Astrocyte (in vitro differentiated cells and primary cell): Measurements from ENCODE around the gene EXD3. TPM values are rescaled to one million over a fixed set of nuclear protein-coding genes. Genes with fewer than 3 reads are reported as not detected.
A peak's percentile ranks its signal among the peaks of the same experiment; 100 is the strongest.

ENCODE experiments used
- DNase-seq: peaks from one replicate; pipeline ENCODE4 v3.0.0-alpha.2; 2010; ENCODE audit warnings: low read depth
- FAIRE-seq: peaks from 2 replicates; lab custom pipeline; 2011; peaks lifted over from hg19 to GRCh38; lab: Jason Lieb, UNC
- H2AFZ ChIP-seq: 2 replicates; pipeline ENCODE4 v1.6.0; 2012; ENCODE audit warnings: low read depth, low read length, inconsistent platforms
- H3K27ac ChIP-seq: 2 replicates; pipeline ENCODE4 v1.5.1; 2011; ENCODE audit warnings: low read depth, low read length, inconsistent platforms
- H3K27me3 ChIP-seq: 2 replicates; pipeline ENCODE4 v1.6.0; 2011; ENCODE audit warnings: low read length, inconsistent platforms; ENCODE audit not compliant: insufficient read depth
- H3K36me3 ChIP-seq: 2 replicates; pipeline ENCODE4 v1.5.1; 2011; ENCODE audit warnings: low read length, inconsistent platforms; ENCODE audit not compliant: insufficient read depth
- H3K4me1 ChIP-seq: 2 replicates; pipeline ENCODE4 v1.5.1; 2011; ENCODE audit warnings: low read length, inconsistent platforms; ENCODE audit not compliant: insufficient read depth
- H3K4me2 ChIP-seq: 2 replicates; pipeline ENCODE4 v1.6.0; 2012; ENCODE audit warnings: low read length, inconsistent platforms
- H3K4me3 ChIP-seq: 2 replicates; pipeline ENCODE4 v1.5.1; 2011; ENCODE audit warnings: low read depth, mild to moderate bottlenecking, low read length, inconsistent platforms; ENCODE audit not compliant: insufficient read depth
- H3K79me2 ChIP-seq: 2 replicates; pipeline ENCODE4 v1.6.0; 2012; ENCODE audit warnings: mild to moderate bottlenecking, low read length, inconsistent platforms; ENCODE audit not compliant: insufficient read depth
- H3K9ac ChIP-seq: 2 replicates; pipeline ENCODE4 v1.6.0; 2012; ENCODE audit warnings: mild to moderate bottlenecking, low read length, inconsistent platforms
- H3K9me3 ChIP-seq: 2 replicates; pipeline ENCODE4 v1.5.1; 2012; ENCODE audit warnings: low read depth, mild to moderate bottlenecking, low read length, inconsistent platforms; ENCODE audit not compliant: insufficient read depth
- H4K20me1 ChIP-seq: 2 replicates; pipeline ENCODE4 v1.6.0; 2012; ENCODE audit warnings: low read length, inconsistent platforms; ENCODE audit not compliant: insufficient read depth
- H3K27ac Mint-ChIP-seq: one replicate; pipeline ENCODE4 v1.8.0; 2021; ENCODE audit warnings: mild to moderate bottlenecking, mixed read lengths; ENCODE audit not compliant: unreplicated experiment
- H3K27me3 Mint-ChIP-seq: one replicate; pipeline ENCODE4 v1.8.0; 2021; ENCODE audit warnings: low read depth, mixed read lengths; ENCODE audit not compliant: unreplicated experiment
- H3K36me3 Mint-ChIP-seq: one replicate; pipeline ENCODE4 v1.8.0; 2021; ENCODE audit warnings: low read depth, mixed read lengths; ENCODE audit not compliant: unreplicated experiment
- H3K4me1 Mint-ChIP-seq: one replicate; pipeline ENCODE4 v1.8.0; 2021; ENCODE audit warnings: low read depth, mixed read lengths; ENCODE audit not compliant: unreplicated experiment
- H3K4me3 Mint-ChIP-seq: one replicate; pipeline ENCODE4 v1.8.0; 2021; ENCODE audit warnings: mild to moderate bottlenecking, moderate library complexity, mixed read lengths; ENCODE audit not compliant: unreplicated experiment
- H3K9me3 Mint-ChIP-seq: one replicate; pipeline ENCODE4 v1.8.0; 2021; ENCODE audit warnings: mild to moderate bottlenecking, mixed read lengths; ENCODE audit not compliant: unreplicated experiment
- CTCF ChIP-seq: IDR thresholded peaks from 2 replicates; pipeline ENCODE4 v1.5.1; 2011; ENCODE audit warnings: low read depth, mild to moderate bottlenecking, inconsistent platforms, low read length, moderate library complexity; ENCODE audit not compliant: insufficient read depth
- EZH2 ChIP-seq: IDR thresholded peaks from 2 replicates; pipeline ENCODE4 v1.6.1; 2012; ENCODE audit warnings: mild to moderate bottlenecking, low read length, inconsistent platforms; ENCODE audit not compliant: insufficient read depth
- total RNA-seq: library from RNA; stranded (reverse); gene quantifications from 2 replicates; pipeline ENCODE4 v1.2.1, GENCODE V29; 2021

EXD3 gene
- total RNA-seq, 1 donor from 2014 or later: 8.5 TPM

- H3K27ac ChIP-seq: no peak overlapping the region
- Mint-ChIP-seq H3K27me3 (peaks cover 3% of the 10 kb centered on the region), H3K4me3 (no peak overlapping the region), H3K4me1 (peaks cover 2% of the 10 kb centered on the region), H3K27ac (no peak overlapping the region), H3K9me3 (no peaks in the 10 kb centered on the region), H3K36me3 (peaks cover 1% of the 10 kb centered on the region)
- H3K36me3 ChIP-seq: no peaks in the 10 kb centered on the region
- no peak overlapping the region for H3K4me2 ChIP-seq
- H3K79me2 ChIP-seq: no peaks in the 10 kb centered on the region
- H3K4me1 ChIP-seq: no peaks in the 10 kb centered on the region
- H4K20me1 ChIP-seq: peaks cover 9% of the 10 kb centered on the region
- H3K9ac ChIP-seq: no peak overlapping the region
- DNase-seq (no peak), FAIRE-seq (no peak)
- no peak overlapping the region for H2AFZ ChIP-seq
- no peaks in the 10 kb centered on the region for H3K9me3 ChIP-seq
- H3K27me3 ChIP-seq: peaks cover 3% of the 10 kb centered on the region
- no peak overlapping the region for H3K4me3 ChIP-seq
- TF ChIP-seq EZH2 (no peak), CTCF (no peak)
Observed at GRCh38 chr9:137445930-137446431, 23.0 kb upstream of the EXD3 start.

- H3K27me3 Mint-ChIP-seq: peaks cover 3% of the 10 kb centered on the region
- FAIRE-seq: no peak
Observed at GRCh38 chr9:137445275-137445807, 22.4 kb upstream of the EXD3 start.

More at GRCh38 chr9:137445275-137445807, 22.4 kb upstream of the EXD3 start:
- Histone ChIP-seq H3K27ac (no peak overlapping the region), H3K4me2 (peak overlapping the region; percentile 12), H3K9me3 (no peaks in the 10 kb centered on the region), H3K79me2 (no peaks in the 10 kb centered on the region), H4K20me1 (peaks cover 9% of the 10 kb centered on the region), H3K36me3 (no peaks in the 10 kb centered on the region), H3K4me3 (no peak overlapping the region), H2AFZ (no peak overlapping the region), H3K4me1 (no peaks in the 10 kb centered on the region), H3K27me3 (peaks cover 3% of the 10 kb centered on the region), H3K9ac (no peak overlapping the region)
- DNase-seq: peak; percentile 47
- Mint-ChIP-seq H3K36me3 (peaks cover 1% of the 10 kb centered on the region), H3K27ac (peak overlapping the region; percentile 66), H3K4me1 (peaks cover 2% of the 10 kb centered on the region), H3K9me3 (no peaks in the 10 kb centered on the region), H3K4me3 (no peak overlapping the region)
- TF ChIP-seq EZH2 (no peak), CTCF (peak; percentile 79)
